HepG2 (cell line): ENCODE results near the gene ZBP1. TPM values are rescaled to one million over a fixed set of nuclear protein-coding genes. Genes with fewer than 3 reads are reported as not detected.

Experiments
- AGO1 ChIP-seq: fragments of 200-400 bp; formaldehyde crosslinking; IDR thresholded peaks from 2 replicates; pipeline ENCODE4 v1.6.1; 2017; ENCODE audit warnings: mild to moderate bottlenecking, low read depth, low read length, moderate library complexity; ENCODE audit not compliant: poor library complexity, severe bottlenecking
- ARHGAP35 ChIP-seq: sonication (generic); formaldehyde crosslinking; IDR thresholded peaks from 2 replicates; pipeline ENCODE4 v1.9.0; 2022; ENCODE audit warnings: mild to moderate bottlenecking, inconsistent platforms, moderate library complexity, missing genetic modification reagents, borderline replicate concordance
- ARNT ChIP-seq: fragments of 450-650 bp; IDR thresholded peaks from 2 replicates; pipeline ENCODE4 v1.6.1; 2017
- FOXP1 ChIP-seq, 2 experiments: fragments of 450-650 bp in 1 of 2; IDR thresholded peaks; 2 replicates each; pipeline ENCODE4 v1.6.1; 2017 to 2018; ENCODE audit warnings: antibody characterized with exemption in 1 of 2
- GATA4 ChIP-seq: sonication (generic); IDR thresholded peaks from 2 replicates; pipeline ENCODE4 v1.6.1; 2016; ENCODE audit warnings: antibody characterized with exemption, low read depth, borderline replicate concordance
- HOXD1 ChIP-seq: sonication (generic); formaldehyde crosslinking; IDR thresholded peaks from 2 replicates; pipeline ENCODE4 v1.5.0; 2020; ENCODE audit warnings: missing genetic modification reagents
- IRX3 ChIP-seq: sonication (generic); formaldehyde crosslinking; IDR thresholded peaks from 2 replicates; pipeline ENCODE4 v1.8.1; 2023; ENCODE audit warnings: mild to moderate bottlenecking, low read depth, missing genetic modification reagents, borderline replicate concordance
- PRPF4 ChIP-seq: fragments of 200-400 bp; formaldehyde crosslinking; IDR thresholded peaks from 2 replicates; pipeline ENCODE4 v1.6.1; 2016; ENCODE audit warnings: low read length, low read depth; ENCODE audit not compliant: poor library complexity, severe bottlenecking
- RCOR2 ChIP-seq: IDR thresholded peaks from 2 replicates; pipeline ENCODE4 v1.6.1; 2016; ENCODE audit warnings: missing biosample characterization, missing genetic modification reagents
- ZFP41 ChIP-seq: sonication (generic); formaldehyde crosslinking; IDR thresholded peaks from 2 replicates; pipeline ENCODE4 v1.4.0; 2020; ENCODE audit warnings: mild to moderate bottlenecking, missing genetic modification reagents, borderline replicate concordance
- ZMYM3 ChIP-seq: sonication (generic); formaldehyde crosslinking; IDR thresholded peaks from 2 replicates; pipeline ENCODE4 v1.5.1; 2020; ENCODE audit warnings: mild to moderate bottlenecking, missing genetic modification reagents
- ZNF253 ChIP-seq: sonication (generic); formaldehyde crosslinking; IDR thresholded peaks from 2 replicates; pipeline ENCODE4 v1.8.0; 2022; ENCODE audit warnings: mild to moderate bottlenecking, missing genetic modification reagents, borderline replicate concordance
- polyA plus RNA-seq, 8 experiments: library from polyadenylated mRNA; depleted of rRNA in 3 of 8; stranded (reverse) in 7 of 8; unstranded in 1 of 8; fragments of >200 nt; fragmentation: Illumina TruSeq in 4 of 8; extraction: Trizol in 4 of 8; gene quantifications; 2 replicates each; pipeline versions ENCODE4 v1.2.1 to v1.2.3, GENCODE V29; 2011 to 2016; ENCODE audit warnings: low read depth in 4 of 8, missing spikeins in 1 of 8, mixed read lengths in 1 of 8; ENCODE audit not compliant: insufficient read depth in 1 of 8
- total RNA-seq, 5 experiments: library from RNA; depleted of rRNA; stranded (reverse); fragments of >200 nt; fragmentation: Illumina TruSeq; extraction: Trizol; gene quantifications; 2 replicates each; pipeline ENCODE4 v1.2.3, GENCODE V29; 2016; ENCODE audit warnings: low read depth in 1 of 5
- TF ChIP-seq, protein P1 (sequence below): sonication (generic); formaldehyde crosslinking; IDR thresholded peaks from 2 replicates; pipeline ENCODE4 v1.5.0; 2020; ENCODE audit warnings: missing genetic modification reagents, mild to moderate bottlenecking, borderline replicate concordance
- TF ChIP-seq, protein P2 (sequence below): IDR thresholded peaks from 2 replicates; pipeline ENCODE4 v1.6.1; 2016; ENCODE audit warnings: mild to moderate bottlenecking, missing biosample characterization, missing genetic modification reagents
- TF ChIP-seq, protein P3 (sequence below): sonication (generic); formaldehyde crosslinking; IDR thresholded peaks from 2 replicates; pipeline ENCODE4 v1.4.0; 2020; ENCODE audit warnings: missing genetic modification reagents
- TF ChIP-seq, protein P4 (sequence below): sonication (generic); formaldehyde crosslinking; IDR thresholded peaks from 2 replicates; pipeline ENCODE4 v1.5.0; 2020; ENCODE audit warnings: mild to moderate bottlenecking, missing genetic modification reagents, moderate library complexity
- TF ChIP-seq, protein P5 (sequence below): sonication (generic); formaldehyde crosslinking; IDR thresholded peaks from 2 replicates; pipeline ENCODE4 v1.8.0; 2022; ENCODE audit warnings: missing genetic modification reagents, mild to moderate bottlenecking, borderline replicate concordance
- TF ChIP-seq, protein P6 (sequence below): sonication (generic); formaldehyde crosslinking; IDR thresholded peaks from 2 replicates; pipeline ENCODE4 v1.4.0; 2020; ENCODE audit warnings: mild to moderate bottlenecking, missing genetic modification reagents

The ZBP1 gene
- total and polyA plus RNA-seq, 2 of the 13 experiments (the other 11 are each of a cell fraction or from before 2014, with no cell fraction given) = not detected

DNA sequence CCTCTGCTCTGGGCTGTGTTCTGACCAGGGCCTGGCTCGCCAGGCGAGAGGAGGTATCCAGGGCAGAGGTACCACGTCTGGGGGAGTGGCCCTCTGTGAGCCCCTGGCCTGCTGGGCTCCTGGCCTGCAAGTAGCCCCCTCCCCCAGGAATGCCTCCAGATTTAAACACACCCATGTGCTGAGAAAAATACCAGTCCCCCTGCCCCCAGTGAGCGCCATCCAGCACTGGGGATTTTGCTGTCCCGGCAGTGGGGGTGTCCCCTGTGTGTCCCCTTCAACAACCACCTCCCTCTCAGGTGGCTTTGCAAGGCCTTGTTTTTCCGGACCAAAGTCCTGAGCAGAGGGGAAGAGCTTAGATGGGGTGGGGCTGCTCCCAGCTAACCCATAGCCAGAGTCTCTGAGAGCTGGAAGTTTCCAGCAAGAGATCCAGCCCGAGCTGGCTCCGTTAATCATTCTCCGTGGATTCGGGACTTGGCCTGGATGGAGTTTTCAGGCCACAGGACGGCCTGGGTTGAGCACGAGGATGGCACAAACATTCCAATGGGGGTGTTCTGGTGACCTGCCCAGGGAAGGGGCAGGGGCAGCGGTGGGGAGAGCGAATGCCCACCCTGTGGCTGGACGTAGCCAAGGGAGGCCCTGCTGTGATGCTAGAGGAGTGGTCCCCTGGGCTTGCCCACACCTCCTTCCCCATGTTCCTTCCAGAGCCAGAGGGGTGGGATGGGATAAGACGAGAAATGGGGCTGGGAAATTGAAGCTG is 30.3 kb downstream of the ZBP1 start (continued):
- TF ChIP-seq, protein P1, sequence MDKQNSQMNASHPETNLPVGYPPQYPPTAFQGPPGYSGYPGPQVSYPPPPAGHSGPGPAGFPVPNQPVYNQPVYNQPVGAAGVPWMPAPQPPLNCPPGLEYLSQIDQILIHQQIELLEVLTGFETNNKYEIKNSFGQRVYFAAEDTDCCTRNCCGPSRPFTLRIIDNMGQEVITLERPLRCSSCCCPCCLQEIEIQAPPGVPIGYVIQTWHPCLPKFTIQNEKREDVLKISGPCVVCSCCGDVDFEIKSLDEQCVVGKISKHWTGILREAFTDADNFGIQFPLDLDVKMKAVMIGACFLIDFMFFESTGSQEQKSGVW (CRISPR knock-in tag) = no peak
- TF ChIP-seq PRPF4 (no peak), RCOR2 (CRISPR knock-in tag) (no peak; the same call in 1 of the 2 replicates), IRX3 (CRISPR knock-in tag) (peak; percentile 42; the same call in 1 of the 2 replicates), ZNF253 (CRISPR knock-in tag) (no peak), AGO1 (no peak), FOXP1 (IDR thresholded peaks at IDR 0.05) (no peak), FOXP1 (CRISPR knock-in tag; IDR thresholded peaks at IDR 0.05) (peak; percentile 71), GATA4 (peak; percentile 48; the same call in 1 of the 2 replicates), ARHGAP35 (CRISPR knock-in tag) (no peak), ARNT (no peak), ZFP41 (no peak), HOXD1 (CRISPR knock-in tag) (no peak), ZMYM3 (CRISPR knock-in tag) (peak; percentile 87)
- TF ChIP-seq, protein P2, sequence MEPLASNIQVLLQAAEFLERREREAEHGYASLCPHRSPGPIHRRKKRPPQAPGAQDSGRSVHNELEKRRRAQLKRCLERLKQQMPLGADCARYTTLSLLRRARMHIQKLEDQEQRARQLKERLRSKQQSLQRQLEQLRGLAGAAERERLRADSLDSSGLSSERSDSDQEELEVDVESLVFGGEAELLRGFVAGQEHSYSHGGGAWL (CRISPR knock-in tag) = peak; percentile 49; the same call in 1 of the 2 replicates
- TF ChIP-seq, protein P3, sequence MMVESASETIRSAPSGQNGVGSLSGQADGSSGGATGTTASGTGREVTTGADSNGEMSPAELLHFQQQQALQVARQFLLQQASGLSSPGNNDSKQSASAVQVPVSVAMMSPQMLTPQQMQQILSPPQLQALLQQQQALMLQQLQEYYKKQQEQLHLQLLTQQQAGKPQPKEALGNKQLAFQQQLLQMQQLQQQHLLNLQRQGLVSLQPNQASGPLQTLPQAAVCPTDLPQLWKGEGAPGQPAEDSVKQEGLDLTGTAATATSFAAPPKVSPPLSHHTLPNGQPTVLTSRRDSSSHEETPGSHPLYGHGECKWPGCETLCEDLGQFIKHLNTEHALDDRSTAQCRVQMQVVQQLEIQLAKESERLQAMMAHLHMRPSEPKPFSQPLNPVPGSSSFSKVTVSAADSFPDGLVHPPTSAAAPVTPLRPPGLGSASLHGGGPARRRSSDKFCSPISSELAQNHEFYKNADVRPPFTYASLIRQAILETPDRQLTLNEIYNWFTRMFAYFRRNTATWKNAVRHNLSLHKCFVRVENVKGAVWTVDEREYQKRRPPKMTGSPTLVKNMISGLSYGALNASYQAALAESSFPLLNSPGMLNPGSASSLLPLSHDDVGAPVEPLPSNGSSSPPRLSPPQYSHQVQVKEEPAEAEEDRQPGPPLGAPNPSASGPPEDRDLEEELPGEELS = peak; percentile 38; the same call in 1 of the 2 replicates
- TF ChIP-seq, protein P4, sequence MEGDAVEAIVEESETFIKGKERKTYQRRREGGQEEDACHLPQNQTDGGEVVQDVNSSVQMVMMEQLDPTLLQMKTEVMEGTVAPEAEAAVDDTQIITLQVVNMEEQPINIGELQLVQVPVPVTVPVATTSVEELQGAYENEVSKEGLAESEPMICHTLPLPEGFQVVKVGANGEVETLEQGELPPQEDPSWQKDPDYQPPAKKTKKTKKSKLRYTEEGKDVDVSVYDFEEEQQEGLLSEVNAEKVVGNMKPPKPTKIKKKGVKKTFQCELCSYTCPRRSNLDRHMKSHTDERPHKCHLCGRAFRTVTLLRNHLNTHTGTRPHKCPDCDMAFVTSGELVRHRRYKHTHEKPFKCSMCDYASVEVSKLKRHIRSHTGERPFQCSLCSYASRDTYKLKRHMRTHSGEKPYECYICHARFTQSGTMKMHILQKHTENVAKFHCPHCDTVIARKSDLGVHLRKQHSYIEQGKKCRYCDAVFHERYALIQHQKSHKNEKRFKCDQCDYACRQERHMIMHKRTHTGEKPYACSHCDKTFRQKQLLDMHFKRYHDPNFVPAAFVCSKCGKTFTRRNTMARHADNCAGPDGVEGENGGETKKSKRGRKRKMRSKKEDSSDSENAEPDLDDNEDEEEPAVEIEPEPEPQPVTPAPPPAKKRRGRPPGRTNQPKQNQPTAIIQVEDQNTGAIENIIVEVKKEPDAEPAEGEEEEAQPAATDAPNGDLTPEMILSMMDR = 0 out of 2 replicates have a peak, but pooled peaks have one; percentile 14
- TF ChIP-seq, protein P5, sequence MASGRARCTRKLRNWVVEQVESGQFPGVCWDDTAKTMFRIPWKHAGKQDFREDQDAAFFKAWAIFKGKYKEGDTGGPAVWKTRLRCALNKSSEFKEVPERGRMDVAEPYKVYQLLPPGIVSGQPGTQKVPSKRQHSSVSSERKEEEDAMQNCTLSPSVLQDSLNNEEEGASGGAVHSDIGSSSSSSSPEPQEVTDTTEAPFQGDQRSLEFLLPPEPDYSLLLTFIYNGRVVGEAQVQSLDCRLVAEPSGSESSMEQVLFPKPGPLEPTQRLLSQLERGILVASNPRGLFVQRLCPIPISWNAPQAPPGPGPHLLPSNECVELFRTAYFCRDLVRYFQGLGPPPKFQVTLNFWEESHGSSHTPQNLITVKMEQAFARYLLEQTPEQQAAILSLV (CRISPR knock-in tag) = peak; percentile 84; the same call in 1 of the 2 replicates
- TF ChIP-seq, protein P6, sequence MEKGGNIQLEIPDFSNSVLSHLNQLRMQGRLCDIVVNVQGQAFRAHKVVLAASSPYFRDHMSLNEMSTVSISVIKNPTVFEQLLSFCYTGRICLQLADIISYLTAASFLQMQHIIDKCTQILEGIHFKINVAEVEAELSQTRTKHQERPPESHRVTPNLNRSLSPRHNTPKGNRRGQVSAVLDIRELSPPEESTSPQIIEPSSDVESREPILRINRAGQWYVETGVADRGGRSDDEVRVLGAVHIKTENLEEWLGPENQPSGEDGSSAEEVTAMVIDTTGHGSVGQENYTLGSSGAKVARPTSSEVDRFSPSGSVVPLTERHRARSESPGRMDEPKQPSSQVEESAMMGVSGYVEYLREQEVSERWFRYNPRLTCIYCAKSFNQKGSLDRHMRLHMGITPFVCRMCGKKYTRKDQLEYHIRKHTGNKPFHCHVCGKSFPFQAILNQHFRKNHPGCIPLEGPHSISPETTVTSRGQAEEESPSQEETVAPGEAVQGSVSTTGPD (CRISPR knock-in tag) = no peak
